Activated naive CD8-positive, alpha-beta T cell treated with anti-CD3 and anti-CD28 coated beads, Interleukin-2, amount 10 ng/mL, durations not matched to agents 7 days and 5 days (primary cell): ENCODE data around the gene M6PR. TPM values are rescaled to one million over a fixed set of nuclear protein-coding genes. Genes with fewer than 3 reads are reported as not detected.
"Not testable (repeated sequence)": the region's sequence is repeated elsewhere in the genome, so short reads cannot be mapped to it uniquely, and the experiment has no call there.

ENCODE experiments used
- ATAC-seq: fragments of 150-1000 bp; cut with Tn5 transposase; one replicate; pipeline ENCODE4 v1.10.0; 2021; ENCODE audit warnings: low read depth, moderate library complexity
- POLR2A ChIA-PET: fragments of 350-600 bp; sonication (Branson Sonifier 250); formaldehyde crosslinking; loops from one replicate; lab custom pipeline; 2021; ENCODE audit warnings: antibody characterized with exemption; lab: Charles Lee
- DNase-seq: peaks from one replicate; pipeline ENCODE4 v3.0.0; 2021
- H3K27ac Mint-ChIP-seq: one replicate; pipeline ENCODE4 v1.8.0; 2022; ENCODE audit warnings: mild to moderate bottlenecking, mixed read lengths
- H3K27me3 Mint-ChIP-seq: one replicate; pipeline ENCODE4 v1.8.0; 2022; ENCODE audit warnings: mild to moderate bottlenecking, moderate library complexity, mixed read lengths
- H3K36me3 Mint-ChIP-seq: one replicate; pipeline ENCODE4 v1.8.0; 2021; ENCODE audit warnings: mild to moderate bottlenecking, mixed read lengths
- H3K4me1 Mint-ChIP-seq: one replicate; pipeline ENCODE4 v1.8.0; 2021; ENCODE audit warnings: mixed read lengths
- H3K4me3 Mint-ChIP-seq: one replicate; pipeline ENCODE4 v1.8.0; 2022; ENCODE audit warnings: mild to moderate bottlenecking, moderate library complexity, mixed read lengths
- H3K9me3 Mint-ChIP-seq: one replicate; pipeline ENCODE4 v1.8.0; 2021; ENCODE audit warnings: mixed read lengths
- total RNA-seq, 2 experiments: library from RNA; stranded (reverse); gene quantifications; one replicate each; pipeline ENCODE4 v1.2.3, GENCODE V29; 2021

M6PR gene
- total RNA-seq, 2 experiments from 2014 or later: 183 to 192 TPM

- no peaks in the 10 kb centered on the region for H3K9me3 Mint-ChIP-seq
- POLR2A ChIA-PET: interaction anchor here (0.9 to 3.0 kb wide), 3 partner anchors 35 to 371 kb away, joined by 3 to 17 read pairs (median 3); partner anchors contain the start of genes M6PR and RIMKLB
- DNase-seq (peak; percentile 70), ATAC-seq (peak; percentile 90)
- peaks cover 8% of the 10 kb centered on the region for H3K4me1 Mint-ChIP-seq
- H3K4me3 Mint-ChIP-seq: no peak overlapping the region
- no peaks in the 10 kb centered on the region for H3K36me3 Mint-ChIP-seq
- H3K27me3 Mint-ChIP-seq: peaks cover 7% of the 10 kb centered on the region
- H3K27ac Mint-ChIP-seq: no peak overlapping the region
Observed at GRCh38 chr12:8914716-8915526, 34.5 kb downstream of the M6PR start.

- ATAC-seq (peak; percentile 76), DNase-seq (peak; percentile 77)
- POLR2A ChIA-PET: interaction anchor here (0.9 to 3.0 kb wide), 3 partner anchors 36 to 370 kb away, joined by 3 to 17 read pairs (median 3); partner anchors contain the start of genes M6PR and RIMKLB
- H3K4me1 Mint-ChIP-seq, H3K27me3 Mint-ChIP-seq, H3K36me3 Mint-ChIP-seq, H3K9me3 Mint-ChIP-seq: not testable (repeated sequence)
- Mint-ChIP-seq H3K27ac (peak within 1 kb of the TSS; percentile 80), H3K4me3 (peak within 1 kb of the TSS; percentile 88)
Observed at GRCh38 chr12:8914033-8914715, 35.3 kb downstream of the M6PR start, which contains the start of gene PHC1. TSS of gene PHC1 (plus strand) at chr12:8914509. CDS start at chr12:8917678, 3,169 bp downstream.

GRCh38 chr12:8913702-8914032 lies 35.8 kb downstream of the M6PR start:
- Mint-ChIP-seq H3K36me3 (no peaks in the 10 kb centered on the region), H3K27me3 (peaks cover 7% of the 10 kb centered on the region), H3K27ac (peak overlapping the region; percentile 80), H3K4me3 (peak overlapping the region; percentile 88), H3K9me3 (no peaks in the 10 kb centered on the region), H3K4me1 (peaks cover 8% of the 10 kb centered on the region)
- DNase-seq (no peak), ATAC-seq (no peak)
- POLR2A ChIA-PET: interaction anchor here (1.5 to 1.6 kb wide), 2 partner anchors 36 to 216 kb away, joined by 3 to 4 read pairs; partner anchors contain the start of genes M6PR and RIMKLB

GRCh38 chr12:8912914-8913313 lies 36.5 kb downstream of the M6PR start:
- no peak for DNase-seq
- POLR2A ChIA-PET: interaction anchor here (1.6 kb wide), 1 partner anchor 36 kb away, joined by 4 read pairs; the partner anchor contains the start of gene M6PR
- Mint-ChIP-seq H3K27me3 (peaks cover 7% of the 10 kb centered on the region), H3K36me3 (no peaks in the 10 kb centered on the region), H3K9me3 (no peaks in the 10 kb centered on the region), H3K4me1 (peaks cover 8% of the 10 kb centered on the region), H3K4me3 (no peak overlapping the region), H3K27ac (no peak overlapping the region)
- no peak for ATAC-seq

GRCh38 chr12:8911606-8912268 lies 37.7 kb downstream of the M6PR start:
- POLR2A ChIA-PET: no interaction called here
- DNase-seq (no peak), ATAC-seq (no peak)
- H3K4me1 Mint-ChIP-seq: peaks cover 9% of the 10 kb centered on the region
- peaks cover 7% of the 10 kb centered on the region for H3K27me3 Mint-ChIP-seq
- no peaks in the 10 kb centered on the region for H3K9me3 Mint-ChIP-seq
- no peak overlapping the region for H3K27ac Mint-ChIP-seq
- H3K36me3 Mint-ChIP-seq: no peaks in the 10 kb centered on the region
- no peak overlapping the region for H3K4me3 Mint-ChIP-seq

- Mint-ChIP-seq H3K27me3 (peaks cover 13% of the 10 kb centered on the region), H3K27ac (no peak overlapping the region), H3K9me3 (no peaks in the 10 kb centered on the region), H3K4me1 (peaks cover 11% of the 10 kb centered on the region), H3K36me3 (no peaks in the 10 kb centered on the region), H3K4me3 (no peak overlapping the region)
- POLR2A ChIA-PET: interaction anchor here (1.2 kb wide), 1 partner anchor 40 kb away, joined by 3 read pairs; the partner anchor contains the start of gene M6PR
- DNase-seq (no peak), ATAC-seq (no peak)
Observed at GRCh38 chr12:8909752-8910151, 39.7 kb downstream of the M6PR start.

GRCh38 chr12:8907513-8907912 lies 41.9 kb downstream of the M6PR start:
- DNase-seq (no peak), ATAC-seq (no peak)
- Mint-ChIP-seq H3K4me3 (no peak overlapping the region), H3K9me3 (peaks cover 4% of the 10 kb centered on the region), H3K27me3 (peaks cover 14% of the 10 kb centered on the region), H3K27ac (no peak overlapping the region), H3K36me3 (no peaks in the 10 kb centered on the region), H3K4me1 (peaks cover 3% of the 10 kb centered on the region)
- POLR2A ChIA-PET: no interaction called here

GRCh38 chr12:8906266-8907180 lies 42.9 kb downstream of the M6PR start:
- Mint-ChIP-seq H3K4me1 (peaks cover 3% of the 10 kb centered on the region), H3K4me3 (no peak overlapping the region), H3K36me3 (no peaks in the 10 kb centered on the region), H3K27ac (no peak overlapping the region), H3K9me3 (peaks cover 4% of the 10 kb centered on the region), H3K27me3 (peaks cover 14% of the 10 kb centered on the region)
- no peak for ATAC-seq
- POLR2A ChIA-PET: no interaction called here
- no peak for DNase-seq

- peaks cover 4% of the 10 kb centered on the region for H3K9me3 Mint-ChIP-seq
- ATAC-seq: no peak
- POLR2A ChIA-PET: no interaction called here
Observed at GRCh38 chr12:8905546-8905945, 43.9 kb downstream of the M6PR start.

GRCh38 chr12:8904665-8905064 lies 44.8 kb downstream of the M6PR start:
- H3K4me3 Mint-ChIP-seq: no peak overlapping the region
- H3K9me3 Mint-ChIP-seq: peaks cover 4% of the 10 kb centered on the region
- DNase-seq: no peak
- ATAC-seq: no peak
- POLR2A ChIA-PET: no interaction called here
- peaks cover 3% of the 10 kb centered on the region for H3K4me1 Mint-ChIP-seq
- H3K27ac Mint-ChIP-seq: no peak overlapping the region
- H3K36me3 Mint-ChIP-seq: no peaks in the 10 kb centered on the region
- H3K27me3 Mint-ChIP-seq: peaks cover 14% of the 10 kb centered on the region

More at GRCh38 chr12:8905546-8905945, 43.9 kb downstream of the M6PR start:
- Mint-ChIP-seq H3K4me3 (no peak overlapping the region), H3K36me3 (no peaks in the 10 kb centered on the region), H3K27me3 (peaks cover 14% of the 10 kb centered on the region), H3K4me1 (peaks cover 3% of the 10 kb centered on the region), H3K27ac (no peak overlapping the region)
- no peak for DNase-seq

GRCh38 chr12:8903646-8904045 lies 45.8 kb downstream of the M6PR start:
- Mint-ChIP-seq H3K9me3 (peaks cover 4% of the 10 kb centered on the region), H3K27ac (no peak overlapping the region), H3K27me3 (peaks cover 14% of the 10 kb centered on the region), H3K4me3 (no peak overlapping the region), H3K4me1 (peaks cover 3% of the 10 kb centered on the region), H3K36me3 (no peaks in the 10 kb centered on the region)
- no peak for ATAC-seq
- no peak for DNase-seq
- POLR2A ChIA-PET: no interaction called here

GRCh38 chr12:8902703-8903102 lies 46.7 kb downstream of the M6PR start:
- H3K4me3 Mint-ChIP-seq, ATAC-seq, H3K4me1 Mint-ChIP-seq, H3K9me3 Mint-ChIP-seq, POLR2A ChIA-PET, H3K27ac Mint-ChIP-seq, DNase-seq, H3K36me3 Mint-ChIP-seq: not testable (repeated sequence)
- H3K27me3 Mint-ChIP-seq: peaks cover 14% of the 10 kb centered on the region
